Stimulated activated CD8-positive, alpha-beta memory T cell treated with anti-CD3 and anti-CD28 coated beads, Interleukin-2, amount 100 ng/mL, for 1 hour (primary cell): ENCODE data around the gene KAT6B.
"Not testable (repeated sequence)": the region's sequence is repeated elsewhere in the genome, so short reads cannot be mapped to it uniquely, and the experiment has no call there.

ENCODE experiments used
- DNase-seq, 2 donors: peaks; one replicate each; pipeline ENCODE4 v3.0.0-alpha.2; 2020; ENCODE audit warnings: low read depth in 2 of 2

Gene KAT6B

DNA sequence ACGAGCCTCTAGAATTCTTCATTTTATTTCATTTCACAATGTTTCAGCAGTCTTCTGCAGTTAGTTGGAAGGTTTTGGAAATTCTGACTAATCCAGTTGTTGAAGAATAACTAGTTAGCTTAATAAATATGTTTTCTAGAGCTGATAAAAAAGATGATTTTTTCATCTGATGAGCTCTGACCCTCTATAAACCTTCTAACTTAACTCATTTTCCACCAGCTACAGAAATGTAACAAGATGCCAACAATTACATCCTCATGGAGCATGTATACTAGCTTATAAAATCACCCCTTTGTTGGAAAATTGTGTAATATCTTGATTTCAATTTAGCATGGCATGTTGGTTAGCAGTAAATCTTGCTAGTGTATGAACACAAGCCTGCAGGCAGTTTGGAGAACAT lies 33.1 kb downstream of the KAT6B start:
- no peak for DNase-seq

DNA sequence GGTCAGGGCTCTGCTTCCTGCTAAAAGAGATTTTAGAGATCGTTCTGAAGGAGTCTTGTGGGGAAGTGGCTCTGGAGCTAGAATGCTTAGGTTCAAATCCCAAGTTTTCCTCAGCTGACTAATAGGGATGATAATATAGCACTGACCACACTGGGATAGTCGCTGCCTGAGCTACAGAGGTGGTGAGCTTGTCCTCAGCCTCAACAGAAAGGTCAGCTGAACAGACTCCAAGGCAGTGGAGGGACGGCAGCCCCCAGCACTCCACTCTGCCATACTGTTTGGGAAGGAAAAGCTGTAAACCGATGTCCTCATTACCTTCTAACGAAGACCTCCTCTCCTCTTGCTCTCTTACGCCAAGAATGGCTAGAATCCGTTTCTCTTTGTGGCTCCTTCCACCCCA lies 36.2 kb downstream of the KAT6B start:
- DNase-seq = no peak

DNA sequence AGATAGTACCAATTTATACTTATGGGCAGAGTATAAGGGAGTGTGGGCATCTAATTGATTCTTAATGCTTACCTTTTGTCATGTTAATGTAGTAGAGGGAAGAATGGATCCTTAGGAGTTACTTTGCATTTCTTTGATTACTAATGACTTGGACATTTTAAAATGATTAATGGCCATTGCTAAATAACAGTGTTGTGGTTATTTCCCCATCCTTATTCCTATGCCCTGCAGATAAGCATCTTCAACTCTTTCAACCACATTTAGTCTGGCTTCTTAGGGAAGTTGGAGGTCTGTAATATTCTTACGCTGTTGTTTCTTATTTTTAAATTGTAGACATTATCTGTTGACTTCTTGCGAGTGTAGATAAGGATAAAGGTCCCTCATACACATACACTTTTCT lies 37.2 kb downstream of the KAT6B start:
- DNase-seq = no peak

DNA sequence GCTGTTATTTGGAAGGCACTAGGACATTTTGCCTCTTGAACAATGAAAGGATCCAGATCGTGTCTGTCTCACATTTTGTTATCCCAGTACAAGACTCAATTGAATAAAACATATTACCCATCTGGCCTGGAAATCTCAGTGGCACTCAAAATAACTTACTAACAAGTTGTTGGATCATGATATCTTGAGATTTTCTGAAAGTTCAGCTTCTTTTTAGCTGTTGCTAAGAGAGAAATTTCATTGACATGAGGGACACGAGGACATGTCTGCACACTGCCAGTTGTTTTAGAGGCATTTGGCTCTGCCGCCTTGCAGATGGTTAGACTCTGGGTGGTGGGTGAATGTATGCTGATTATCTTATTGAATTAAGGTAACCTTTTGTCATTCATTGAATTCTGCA lies 41.0 kb downstream of the KAT6B start:
- DNase-seq = no peak

DNA sequence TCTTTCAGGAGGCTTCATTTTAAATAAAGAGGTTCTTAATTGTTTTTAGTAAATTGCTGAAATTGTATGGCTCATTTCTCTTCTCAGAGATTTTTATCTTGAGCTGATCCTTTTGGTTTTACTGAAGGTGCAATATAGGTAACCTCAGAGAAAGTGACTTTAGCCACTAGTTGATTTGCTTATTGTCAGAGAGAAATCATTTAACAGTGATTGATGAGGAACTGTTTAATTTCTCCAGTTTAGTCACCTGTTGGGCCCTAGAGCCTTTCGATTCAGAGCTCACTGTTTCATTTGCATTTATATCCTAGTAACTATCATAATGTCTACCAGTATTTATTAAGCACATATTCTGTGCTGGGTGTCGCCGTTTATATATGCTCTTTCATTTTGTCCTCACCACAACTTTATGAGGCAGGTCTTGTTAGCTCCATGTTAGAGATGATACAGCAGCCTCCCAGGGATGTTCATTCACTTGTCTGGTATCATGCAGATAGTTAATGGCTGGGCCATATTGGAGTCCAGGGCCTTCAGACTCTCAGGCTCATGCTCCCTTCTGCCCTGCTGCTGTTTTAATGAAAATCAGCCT lies 42.1 kb downstream of the KAT6B start:
- DNase-seq = no peak

DNA sequence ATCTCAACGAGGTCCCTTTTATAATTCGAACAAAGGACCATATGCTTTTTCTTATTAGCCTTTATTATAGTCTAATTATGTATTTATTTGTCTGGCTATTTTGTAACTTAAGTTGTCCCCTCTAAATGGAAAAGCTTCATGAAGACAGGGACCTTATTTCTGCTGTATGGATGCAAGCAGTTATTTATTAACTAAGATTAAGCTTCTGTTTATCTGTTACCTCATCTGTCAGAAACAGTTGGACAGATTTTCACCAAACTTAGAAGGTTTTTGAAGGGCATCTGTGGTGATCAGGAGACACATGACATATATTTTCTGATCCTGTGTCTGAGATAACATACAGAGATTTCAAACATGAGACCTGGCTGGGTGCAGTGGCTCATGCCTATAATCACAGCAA lies 43.2 kb downstream of the KAT6B start:
- DNase-seq = no peak

DNA sequence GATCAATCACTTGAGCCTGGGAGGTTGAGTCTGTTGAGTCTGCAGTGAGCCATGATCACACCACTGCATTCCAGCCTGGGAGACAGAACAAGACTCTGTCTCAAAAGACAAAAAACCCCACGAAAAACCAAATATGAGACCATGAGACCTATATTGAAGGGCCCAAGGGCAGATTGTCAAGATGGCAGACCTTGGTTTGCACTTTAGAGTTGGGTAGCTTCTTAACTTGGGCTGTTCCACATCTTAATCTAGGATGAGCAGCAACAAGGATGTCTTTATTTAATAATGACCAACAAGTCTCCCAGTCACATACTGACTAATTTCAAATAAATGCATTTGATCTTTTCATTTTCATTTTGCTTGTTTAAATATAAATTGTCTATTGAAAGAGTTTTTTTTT lies 43.8 kb downstream of the KAT6B start:
- DNase-seq = no peak

DNA sequence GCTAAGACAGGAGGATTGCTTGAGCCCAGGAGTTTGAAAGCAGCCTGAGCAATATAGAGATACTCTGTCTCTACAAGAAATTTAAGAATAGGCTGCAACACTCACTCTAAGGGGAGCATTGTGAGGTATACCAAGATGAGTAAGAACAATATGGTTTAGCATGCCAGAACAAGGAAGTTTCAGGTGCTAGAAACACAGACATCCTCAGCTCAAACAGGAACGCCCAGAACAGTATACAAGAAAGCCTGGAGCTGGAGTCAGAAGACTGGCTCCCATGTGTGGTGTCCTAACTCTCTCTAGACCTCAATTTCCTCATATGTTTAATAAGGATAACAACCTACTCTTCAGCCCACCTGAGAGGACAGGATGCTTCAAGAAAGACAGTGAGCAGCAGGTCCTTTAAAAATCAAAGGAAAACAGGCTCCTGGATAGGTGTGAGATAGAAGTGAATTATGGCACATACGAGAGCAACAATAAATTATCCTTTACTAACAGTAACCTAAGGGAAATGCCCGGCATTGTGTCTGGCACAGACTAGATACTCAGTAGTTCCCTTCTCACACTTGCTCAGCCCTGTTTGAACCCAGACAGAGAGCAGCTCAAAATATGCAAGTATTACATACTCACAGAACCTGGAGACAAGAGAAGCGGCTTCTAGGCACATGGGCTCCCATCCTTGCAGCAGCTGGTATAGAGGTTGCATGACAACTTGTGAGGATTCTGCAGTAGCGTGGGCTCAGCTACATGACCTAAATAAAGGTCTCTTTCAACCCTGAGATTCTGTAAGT lies 45.4 kb downstream of the KAT6B start:
- no peak for DNase-seq

DNA sequence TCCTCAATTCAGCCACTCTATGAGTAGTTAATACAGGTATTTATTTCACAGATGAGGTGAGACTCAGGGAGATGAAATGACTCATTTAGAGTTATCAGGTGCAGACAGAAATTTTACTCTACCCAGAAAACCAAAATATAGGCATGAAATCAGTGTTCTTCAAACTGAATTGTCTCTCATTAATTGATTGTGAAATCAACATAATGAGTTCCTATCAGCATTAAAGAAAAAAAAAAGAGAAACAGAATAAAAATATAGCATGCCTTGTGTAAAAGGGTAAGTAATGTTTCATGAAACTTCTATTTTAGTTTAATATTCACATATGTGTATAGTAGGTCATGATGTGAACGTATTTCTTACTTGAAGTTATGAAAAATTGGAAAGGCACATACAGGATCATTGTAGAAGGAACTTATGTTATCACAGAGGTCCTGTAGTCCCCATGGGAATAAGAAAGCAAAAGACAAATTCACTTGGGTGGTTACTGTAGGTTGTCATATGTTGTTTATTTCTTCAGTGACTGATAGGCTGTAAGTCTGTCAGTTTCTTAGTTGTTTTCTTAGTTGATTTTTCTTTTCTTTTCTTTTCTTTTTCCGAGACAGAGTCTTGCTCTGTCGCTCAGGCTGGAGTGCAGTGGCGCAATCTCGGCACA lies 47.5 kb downstream of the KAT6B start:
- DNase-seq = no peak

DNA sequence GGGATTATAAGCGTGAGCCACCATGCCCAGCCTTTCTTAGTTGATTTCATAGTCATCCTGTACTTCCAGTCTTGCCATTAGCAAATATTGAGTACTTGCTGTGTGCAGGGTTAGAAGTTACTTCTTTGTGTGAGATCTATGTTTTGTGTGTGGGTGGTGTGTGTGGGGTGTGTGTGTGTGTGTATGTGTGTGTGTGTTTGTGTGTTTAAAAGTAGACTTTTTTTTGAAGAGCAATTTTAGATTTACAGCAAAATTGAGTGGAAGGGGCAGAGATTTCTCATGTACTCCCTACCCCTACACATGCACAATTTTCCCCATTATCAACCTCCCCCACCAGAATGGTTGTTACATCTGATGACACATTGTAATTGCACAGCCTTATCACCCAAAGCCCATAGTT lies 48.2 kb downstream of the KAT6B start:
- DNase-seq = no peak

DNA sequence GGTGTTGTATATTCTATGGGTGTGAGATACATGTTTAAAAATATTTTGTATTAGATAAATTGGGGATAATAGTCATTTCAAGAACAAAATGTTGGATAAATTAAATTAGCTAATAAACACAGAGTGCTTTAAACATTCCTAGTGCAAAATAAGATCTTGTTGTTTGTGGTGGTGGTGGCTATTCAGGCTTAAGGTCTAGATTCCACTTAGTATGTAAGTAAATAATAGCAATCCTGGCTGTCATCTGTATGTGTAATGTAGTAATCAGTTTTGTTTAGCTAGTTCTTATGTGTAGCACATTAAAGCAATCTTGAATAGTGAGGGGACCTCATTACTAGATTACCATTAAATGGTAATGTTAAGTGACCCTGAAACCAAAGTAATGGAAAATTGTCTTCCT lies 48.7 kb downstream of the KAT6B start:
- DNase-seq = no peak

DNA sequence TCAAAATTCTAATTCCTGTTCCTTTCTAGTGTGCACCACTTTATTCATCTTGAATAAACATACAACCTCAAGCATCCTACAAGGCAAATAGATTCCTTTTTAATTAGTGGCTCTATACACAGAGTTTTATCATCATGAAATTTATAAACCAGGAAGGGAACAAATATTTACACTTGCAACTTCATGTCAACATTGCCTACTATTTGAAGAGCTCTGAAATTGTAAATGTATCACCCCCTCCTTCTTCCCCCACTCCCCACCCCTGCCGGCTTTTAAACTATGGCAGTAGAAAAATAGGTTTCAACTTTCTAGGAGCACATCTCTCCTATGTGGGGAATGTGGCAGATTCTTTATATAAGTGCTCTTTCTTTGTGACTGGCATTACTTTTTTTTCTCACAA lies 49.6 kb downstream of the KAT6B start:
- DNase-seq = no peak

DNA sequence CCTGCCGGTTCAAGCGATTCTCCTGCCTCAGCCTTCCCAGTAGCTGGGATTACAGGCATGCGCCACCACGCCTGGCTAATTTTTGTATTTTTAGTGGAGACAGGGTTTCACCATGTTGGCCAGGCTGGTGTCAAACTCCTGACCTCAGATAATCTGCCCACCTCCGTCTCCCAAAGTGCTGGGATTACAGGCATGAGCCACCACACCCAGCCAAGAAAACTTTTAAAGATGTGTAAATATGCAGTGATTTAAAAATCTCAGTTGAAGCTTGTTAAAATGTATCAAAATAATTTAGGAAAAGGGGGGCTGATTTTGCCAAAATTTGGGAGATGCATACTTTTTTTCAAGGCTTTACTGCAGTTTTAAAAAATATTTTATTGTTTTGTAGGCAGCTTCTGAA lies 50.7 kb downstream of the KAT6B start:
- not testable (repeated sequence) for DNase-seq

DNA sequence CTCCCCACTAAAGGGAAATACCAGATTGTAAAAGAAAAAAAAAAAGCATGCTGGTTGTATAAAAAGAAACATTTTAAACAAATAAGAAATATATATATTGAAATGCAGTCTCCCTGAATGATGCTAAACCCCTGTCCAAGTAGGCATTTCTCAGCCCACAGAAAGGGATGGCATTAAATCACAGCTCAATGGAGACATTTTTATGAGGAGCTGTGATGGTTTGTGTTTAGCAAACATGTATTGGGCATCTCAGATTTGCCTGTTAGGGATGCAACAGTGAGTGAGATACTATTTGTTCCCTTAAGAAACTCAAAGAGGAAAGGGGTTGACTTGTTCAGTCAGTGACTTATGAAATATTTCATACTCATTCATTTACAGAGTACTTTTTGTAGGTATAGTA lies 51.5 kb downstream of the KAT6B start:
- no peak for DNase-seq

DNA sequence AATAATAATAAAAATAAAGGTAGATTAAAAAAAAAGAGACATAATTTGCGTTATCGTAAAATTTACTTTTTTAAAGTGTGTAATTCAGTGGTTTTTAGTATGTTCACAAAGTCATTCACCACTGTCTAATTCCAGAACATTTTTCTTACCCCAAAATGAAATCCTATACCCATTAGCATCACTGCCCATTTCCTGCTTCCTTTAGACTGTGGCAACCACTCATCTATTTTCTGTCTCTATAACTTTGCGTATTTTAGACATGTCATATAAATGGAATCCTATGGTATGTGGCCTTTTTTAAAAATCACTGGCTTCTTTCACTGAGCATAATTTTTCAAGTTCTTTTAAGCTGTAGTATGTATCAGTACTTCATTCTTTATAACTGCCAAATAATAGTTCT lies 53.6 kb downstream of the KAT6B start:
- DNase-seq = no peak

DNA sequence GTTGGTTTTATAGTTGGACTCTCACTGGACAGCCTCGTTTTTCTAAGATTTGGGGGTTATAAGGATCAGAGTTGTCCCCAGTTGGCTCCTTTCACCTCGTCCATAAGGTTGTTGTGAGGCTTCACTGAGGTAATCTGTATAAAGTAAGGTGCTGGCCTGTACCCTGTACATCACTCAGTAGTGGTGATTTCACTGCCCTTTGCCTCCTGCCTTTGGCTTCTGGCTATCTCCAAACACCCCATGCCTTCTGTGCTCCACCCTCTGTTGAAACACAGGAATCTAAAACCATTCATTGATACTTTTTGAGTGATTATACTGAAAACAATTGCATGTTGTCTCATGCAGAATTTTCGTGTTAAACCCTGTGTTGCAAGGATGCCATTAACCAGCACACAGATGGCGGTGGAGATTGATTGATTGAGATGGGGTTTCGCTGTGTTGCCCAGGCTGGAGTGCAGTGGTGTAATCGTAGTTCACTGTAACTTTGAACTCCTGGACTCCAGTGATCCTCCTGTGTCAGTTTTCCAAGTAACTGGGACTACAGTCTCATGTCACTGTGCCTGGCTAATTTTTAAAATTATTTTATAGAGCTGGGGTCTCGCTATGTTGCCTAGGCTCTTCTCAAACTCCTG lies 55.0 kb downstream of the KAT6B start:
- no peak for DNase-seq

DNA sequence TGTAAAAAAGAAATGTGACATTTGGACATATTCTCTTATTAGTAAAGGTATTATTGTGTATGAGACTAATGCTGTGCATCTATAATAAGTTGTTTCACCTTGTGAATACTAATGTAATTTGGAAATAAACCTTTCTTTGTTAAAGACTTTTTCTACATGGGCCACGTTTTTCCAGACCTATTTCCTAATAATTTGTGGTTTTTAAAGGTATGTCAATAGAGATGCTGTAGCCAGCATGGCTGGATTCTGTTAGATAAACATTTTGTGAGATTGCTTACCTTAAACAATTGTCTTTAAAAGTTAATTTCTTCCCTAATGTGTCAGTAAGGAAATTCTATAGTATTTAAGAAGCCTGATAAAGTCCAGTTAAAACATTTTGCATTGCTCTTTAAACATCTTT lies 56.0 kb downstream of the KAT6B start:
- DNase-seq = no peak

DNA sequence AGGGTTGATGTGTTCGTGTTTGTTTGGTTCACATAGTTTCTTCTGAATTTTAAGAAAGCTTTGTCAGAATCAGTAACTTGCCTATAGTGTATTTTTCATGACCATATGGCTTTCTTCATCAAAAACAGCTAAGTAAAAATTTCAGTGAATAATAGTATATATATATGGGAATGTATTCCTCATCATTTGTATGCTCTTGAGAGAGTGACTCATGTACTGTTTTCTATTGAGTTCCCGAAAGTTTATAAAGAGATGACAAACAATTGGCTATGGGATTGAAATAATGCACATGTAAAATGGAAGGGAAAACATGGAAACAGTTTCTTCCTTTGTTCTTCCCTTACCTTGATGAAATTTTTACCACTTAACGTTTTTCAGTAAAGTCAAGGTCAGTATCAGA lies 56.4 kb downstream of the KAT6B start:
- DNase-seq = no peak

DNA sequence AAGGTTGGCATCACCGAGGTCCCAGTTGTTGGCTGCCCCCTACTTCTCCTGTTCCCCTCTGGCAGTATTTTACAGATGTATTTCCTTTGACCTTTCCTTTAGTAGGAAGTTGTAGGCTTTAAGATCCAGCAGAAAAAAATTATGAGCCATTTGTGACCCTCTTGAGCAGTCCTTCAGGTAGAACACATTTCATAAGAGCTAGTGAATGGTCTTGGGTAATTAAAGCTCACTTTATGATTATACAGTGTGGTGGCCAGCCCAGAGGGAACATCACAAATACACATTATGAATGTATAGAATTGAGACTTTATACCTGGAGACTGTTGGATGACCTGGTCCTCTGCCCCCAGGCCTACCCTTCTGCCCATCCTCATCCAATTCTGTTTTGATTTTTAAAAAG lies 57.0 kb downstream of the KAT6B start:
- DNase-seq = no peak

DNA sequence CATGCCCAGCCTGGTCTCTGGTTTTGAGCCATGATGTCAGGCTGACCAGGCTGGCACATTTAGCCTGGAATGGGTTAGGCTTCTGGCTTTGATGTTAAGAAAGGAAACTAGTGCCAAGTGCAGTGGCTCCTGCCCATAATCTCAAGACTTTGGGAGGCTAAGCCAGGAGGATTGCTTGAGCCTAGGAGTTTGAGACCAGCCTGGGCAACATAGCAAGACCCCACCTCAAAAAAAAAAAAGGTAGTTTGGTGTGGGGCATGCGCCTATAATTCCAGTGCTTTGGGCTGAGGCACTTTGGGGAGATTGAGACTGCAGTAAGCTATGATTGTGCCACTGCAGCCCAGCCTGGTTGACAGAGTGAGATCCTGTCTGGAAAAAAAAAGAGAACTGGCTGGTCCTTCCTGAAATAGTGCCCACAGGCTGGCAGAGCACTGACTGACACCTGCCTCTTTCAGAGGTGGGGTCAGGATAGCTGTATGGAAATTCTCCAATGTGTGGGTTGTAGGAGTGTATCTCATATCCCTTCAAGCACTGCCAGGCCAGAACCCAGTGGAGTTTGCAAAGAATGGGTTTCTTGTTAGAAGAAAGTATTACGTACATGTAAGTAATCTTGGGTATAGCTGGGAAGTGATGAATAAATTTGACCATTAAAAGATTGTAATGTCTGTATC lies 61.3 kb downstream of the KAT6B start:
- DNase-seq = no peak

DNA sequence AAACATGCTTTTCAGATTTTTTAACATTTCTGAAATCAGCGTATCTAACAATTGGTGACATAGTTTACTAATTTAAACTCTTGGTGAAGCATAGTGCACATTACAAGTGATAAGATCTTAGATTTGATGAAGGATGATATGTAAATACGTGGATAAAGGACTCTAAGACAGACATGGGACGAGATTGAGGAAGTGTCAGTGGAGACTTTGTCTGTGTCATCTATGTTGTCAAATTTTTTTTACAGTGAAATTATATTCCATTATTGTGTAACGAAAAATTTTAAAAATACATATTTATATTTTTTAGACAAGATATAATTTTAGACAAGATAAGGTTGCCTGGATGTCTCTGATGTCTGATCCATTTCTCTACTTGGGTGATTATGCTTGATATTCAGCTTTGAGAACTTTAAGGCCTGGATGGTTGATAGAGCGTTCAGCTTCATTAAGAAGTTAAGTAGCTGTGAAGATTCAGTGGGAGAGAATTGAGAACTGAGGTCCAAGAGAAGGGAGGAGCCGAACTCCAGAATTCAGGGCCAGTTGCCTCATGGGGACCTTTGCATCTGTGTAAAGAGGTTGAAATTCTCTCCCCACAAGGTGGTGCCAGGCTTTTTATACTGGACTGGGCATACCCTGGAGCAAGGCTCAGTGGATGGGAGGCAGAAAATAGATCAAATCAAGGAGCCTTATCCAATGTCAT lies 62.7 kb downstream of the KAT6B start:
- no peak for DNase-seq

DNA sequence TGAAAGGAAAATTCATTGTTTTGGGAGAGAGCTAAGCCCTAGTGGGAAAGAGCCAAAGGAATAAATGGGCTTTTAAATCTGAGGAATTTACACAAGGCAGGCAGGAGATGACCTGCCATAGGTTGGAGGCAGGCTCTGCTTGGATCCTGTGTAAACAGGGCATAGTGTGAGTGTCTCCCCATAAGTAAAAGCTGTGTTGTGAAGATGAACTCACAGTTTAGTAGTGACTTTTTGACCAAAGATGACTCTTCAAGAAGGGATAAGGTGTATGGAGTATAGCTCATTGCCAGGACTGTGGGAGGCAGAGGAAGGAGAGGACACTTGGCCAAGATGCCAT lies 63.2 kb downstream of the KAT6B start:
- no peak for DNase-seq
